Prostate gland (tissue), 2 donors: ENCODE data around the gene TSPAN15. TPM values are rescaled to one million over a fixed set of nuclear protein-coding genes. Genes with fewer than 3 reads are reported as not detected.

ENCODE experiments used
- DNase-seq: peaks from one replicate; pipeline ENCODE4 v3.0.0-alpha.2; 2019; ENCODE audit warnings: low spot score
- H3K27ac ChIP-seq, 2 donors: fragments of 200-600 bp; sonication (generic); 2 replicates each; pipeline ENCODE4 v1.5.1; 2017 to 2019
- H3K27me3 ChIP-seq: fragments of 200-600 bp; sonication (generic); replicated peaks from 2 replicates; pipeline ENCODE4 v1.5.1; 2019; ENCODE audit not compliant: insufficient read depth
- H3K36me3 ChIP-seq, 2 donors: fragments of 200-600 bp; sonication (generic); 1 replicate in 1 of 2; 2 replicates in 1 of 2; pipeline versions ENCODE4 v1.5.1 to v1.8.1; 2017 to 2019
- H3K4me1 ChIP-seq: fragments of 200-600 bp; sonication (generic); replicated peaks from 2 replicates; pipeline ENCODE4 v1.5.1; 2019
- H3K4me3 ChIP-seq, 2 donors: fragments of 200-600 bp; sonication (generic); 2 replicates each; pipeline ENCODE4 v1.5.1; 2017 to 2019
- H3K9me3 ChIP-seq: fragments of 200-600 bp; sonication (generic); 2 replicates; pipeline ENCODE4 v1.5.1; 2017
- POLR2A ChIP-seq: fragments of 450-650 bp; IDR thresholded peaks from one replicate; pipeline ENCODE4 v1.6.1; 2016; ENCODE audit warnings: antibody characterized with exemption, mild to moderate bottlenecking
- POLR2AphosphoS5 ChIP-seq: sonication (generic); formaldehyde crosslinking; IDR thresholded peaks from one replicate; pipeline ENCODE4 v1.6.1; 2017; ENCODE audit warnings: antibody characterized with exemption
- WGBS: methylation state at CpG from one replicate; pipeline ENCODE4 v1.1.5; 2018; 5-methylcytosine and 5-hydroxymethylcytosine counted together
- intact Hi-C: fragments of 100-400 bp; cut with DNase I; formaldehyde crosslinking; loops from one replicate; pipeline ENCODE4 v1.14.2; 2022
- total RNA-seq, 2 donors: library from RNA; depleted of rRNA; stranded (reverse); fragments of >200 nt; gene quantifications; one replicate each; pipeline ENCODE4 v1.1.0, GENCODE V29; 2016
- TF ChIP-seq, protein P1 (sequence below), 4 experiments: fragments of 200-600 bp in 2 of 4; fragments of 450-650 bp in 2 of 4; sonication (generic) in 2 of 4; IDR thresholded peaks; 1 replicate in 3 of 4; 2 replicates in 1 of 4; pipeline ENCODE4 v1.5.1; 2016 to 2019; ENCODE audit warnings: antibody characterized with exemption in 4 of 4, mild to moderate bottlenecking in 2 of 4, moderate library complexity in 2 of 4

The TSPAN15 gene
- total RNA-seq, 2 donors from 2014 or later, result 78.8 to 85.3 TPM

DNA sequence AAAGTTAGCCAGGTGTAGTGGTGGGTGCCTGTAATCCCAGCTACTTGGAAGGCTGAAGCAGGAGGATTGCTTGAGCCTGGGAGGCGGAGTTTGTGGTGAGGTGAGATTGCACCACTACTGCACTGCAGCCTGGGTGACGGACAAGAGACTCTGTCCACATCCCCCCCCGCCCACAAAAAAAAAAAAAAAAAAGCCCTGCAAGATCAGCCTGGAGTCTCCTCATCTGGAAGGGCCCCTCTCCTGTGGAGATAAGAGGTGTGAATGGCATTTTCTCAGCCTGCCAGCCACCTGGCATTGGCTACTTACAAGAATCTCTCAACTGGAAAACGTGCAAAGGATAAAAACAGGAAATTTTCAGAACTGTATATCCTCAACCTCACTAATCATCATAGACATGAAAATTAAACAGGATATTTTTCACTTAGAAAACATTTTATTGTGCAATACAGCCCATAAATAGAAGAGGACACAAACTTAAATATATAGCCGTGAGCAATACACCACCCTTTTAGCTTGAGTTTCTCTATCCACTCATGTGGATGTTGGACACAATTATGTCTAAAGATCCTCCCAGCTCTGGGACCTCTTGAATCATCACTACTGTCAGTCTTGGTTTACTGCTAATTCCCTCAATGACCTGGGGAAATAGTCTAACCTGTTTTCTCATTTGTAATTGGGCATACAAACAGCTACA, 11.3 kb upstream of the TSPAN15 start:
- H3K4me1 ChIP-seq, result no peaks in the 10 kb centered on the region
- H3K27ac ChIP-seq, result no peak overlapping the region
- TF ChIP-seq POLR2A, result no peak
- TF ChIP-seq POLR2AphosphoS5, result no peak
- TF ChIP-seq, protein P1, sequence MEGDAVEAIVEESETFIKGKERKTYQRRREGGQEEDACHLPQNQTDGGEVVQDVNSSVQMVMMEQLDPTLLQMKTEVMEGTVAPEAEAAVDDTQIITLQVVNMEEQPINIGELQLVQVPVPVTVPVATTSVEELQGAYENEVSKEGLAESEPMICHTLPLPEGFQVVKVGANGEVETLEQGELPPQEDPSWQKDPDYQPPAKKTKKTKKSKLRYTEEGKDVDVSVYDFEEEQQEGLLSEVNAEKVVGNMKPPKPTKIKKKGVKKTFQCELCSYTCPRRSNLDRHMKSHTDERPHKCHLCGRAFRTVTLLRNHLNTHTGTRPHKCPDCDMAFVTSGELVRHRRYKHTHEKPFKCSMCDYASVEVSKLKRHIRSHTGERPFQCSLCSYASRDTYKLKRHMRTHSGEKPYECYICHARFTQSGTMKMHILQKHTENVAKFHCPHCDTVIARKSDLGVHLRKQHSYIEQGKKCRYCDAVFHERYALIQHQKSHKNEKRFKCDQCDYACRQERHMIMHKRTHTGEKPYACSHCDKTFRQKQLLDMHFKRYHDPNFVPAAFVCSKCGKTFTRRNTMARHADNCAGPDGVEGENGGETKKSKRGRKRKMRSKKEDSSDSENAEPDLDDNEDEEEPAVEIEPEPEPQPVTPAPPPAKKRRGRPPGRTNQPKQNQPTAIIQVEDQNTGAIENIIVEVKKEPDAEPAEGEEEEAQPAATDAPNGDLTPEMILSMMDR (IDR thresholded peaks at IDR 0.05), result no peak
- intact Hi-C loops, result no loop called here
- no peaks in the 10 kb centered on the region for H3K9me3 ChIP-seq
- WGBS, result 44% methylated on average over 5 of the region's 5 CpGs
- no peaks in the 10 kb centered on the region for H3K36me3 ChIP-seq
- peak; percentile 30 for DNase-seq
- no peaks in the 10 kb centered on the region for H3K27me3 ChIP-seq
- no peak overlapping the region for H3K4me3 ChIP-seq

DNA sequence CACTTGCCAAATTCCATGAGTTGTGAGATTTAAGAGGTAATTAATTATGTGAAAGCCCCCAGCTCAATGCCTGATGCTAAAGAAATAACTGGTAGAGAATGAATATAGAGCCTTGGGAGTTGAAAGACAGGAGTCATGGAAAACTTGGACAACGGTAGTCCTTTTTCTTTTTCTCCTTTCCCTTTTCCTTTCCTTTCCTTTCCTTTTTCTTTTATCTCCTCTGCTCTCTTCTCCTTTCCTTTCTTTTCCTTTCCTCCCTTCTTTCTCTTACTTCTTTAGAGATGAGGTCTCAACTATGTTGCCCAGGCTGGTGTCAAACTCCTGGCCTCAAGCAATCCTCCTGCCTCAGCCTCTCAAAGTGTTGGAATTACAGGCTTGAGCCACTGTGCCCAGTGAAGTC, 7.9 kb upstream of the TSPAN15 start:
- 85% methylated on average over 1 of the region's 1 CpG for WGBS
- DNase-seq, result no peak
- H3K4me3 ChIP-seq, result no peak overlapping the region
- no peaks in the 10 kb centered on the region for H3K27me3 ChIP-seq
- no peaks in the 10 kb centered on the region for H3K9me3 ChIP-seq
- H3K27ac ChIP-seq, result no peak overlapping the region
- no peak for TF ChIP-seq POLR2A
- no peak for TF ChIP-seq POLR2AphosphoS5
- TF ChIP-seq, protein P1 (IDR thresholded peaks at IDR 0.05), result no peak
- H3K4me1 ChIP-seq, result no peaks in the 10 kb centered on the region
- no peaks in the 10 kb centered on the region for H3K36me3 ChIP-seq
- intact Hi-C loops, result no loop called here

DNA sequence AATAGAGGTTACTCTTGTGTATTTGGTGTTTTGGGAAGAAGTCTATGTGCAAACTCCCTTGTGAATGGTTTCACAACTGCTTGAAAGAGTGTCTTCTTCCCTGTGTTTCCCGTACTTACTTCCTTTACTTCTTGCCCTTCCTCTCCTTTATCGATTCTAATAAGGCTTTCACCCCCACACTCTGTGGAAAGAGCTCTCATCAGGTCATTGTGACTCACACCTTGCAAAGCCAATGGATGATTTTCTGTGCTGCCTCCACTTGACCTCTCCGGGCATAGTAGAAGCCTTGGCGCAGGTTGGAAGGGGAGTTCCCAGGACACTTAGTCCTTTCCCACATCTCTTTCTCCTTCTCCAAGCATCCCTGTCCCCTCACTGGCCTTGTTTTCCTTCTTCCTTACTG, 6.2 kb upstream of the TSPAN15 start:
- no peak for DNase-seq
- TF ChIP-seq POLR2A, result no peak
- TF ChIP-seq, protein P1 (IDR thresholded peaks at IDR 0.05), result no peak
- no peak for TF ChIP-seq POLR2AphosphoS5
- intact Hi-C loops, result no loop called here
- no peaks in the 10 kb centered on the region for H3K9me3 ChIP-seq
- no peaks in the 10 kb centered on the region for H3K27me3 ChIP-seq
- no peaks in the 10 kb centered on the region for H3K4me1 ChIP-seq
- H3K4me3 ChIP-seq, result no peak overlapping the region
- H3K36me3 ChIP-seq, result no peaks in the 10 kb centered on the region
- WGBS, result 92% methylated on average over 4 of the region's 4 CpGs
- H3K27ac ChIP-seq, result no peak overlapping the region

DNA sequence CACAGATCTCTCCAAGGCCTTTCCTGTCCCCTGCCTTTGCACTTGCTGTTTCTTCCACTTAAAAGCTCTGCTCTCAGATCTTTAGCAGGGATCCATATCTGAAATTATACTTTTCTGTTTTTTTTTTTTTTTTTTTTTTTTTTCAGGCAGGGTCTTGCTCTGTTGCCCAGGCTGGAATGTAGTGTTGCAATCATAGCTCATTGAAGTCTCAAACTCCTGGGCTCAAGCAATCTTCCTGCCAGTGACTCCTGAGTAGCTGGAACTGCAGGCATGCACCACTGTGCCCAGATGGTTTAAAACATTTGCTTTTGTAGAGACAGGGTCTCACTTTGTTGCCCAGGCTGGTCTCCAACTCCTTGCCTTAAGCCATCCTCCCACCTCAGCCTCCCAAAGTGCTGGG, 5.0 kb upstream of the TSPAN15 start:
- Histone ChIP-seq H3K27ac (peak overlapping the region; percentile 8 to 38), H3K4me3 (no peak overlapping the region), H3K4me1 (no peaks in the 10 kb centered on the region), H3K9me3 (no peaks in the 10 kb centered on the region), H3K27me3 (no peaks in the 10 kb centered on the region), H3K36me3 (no peaks in the 10 kb centered on the region)
- intact Hi-C loops, result no loop called here
- no peak for DNase-seq
- no peak for TF ChIP-seq POLR2AphosphoS5
- TF ChIP-seq, protein P1 (IDR thresholded peaks at IDR 0.05), result no peak
- TF ChIP-seq POLR2A, result no peak

DNA sequence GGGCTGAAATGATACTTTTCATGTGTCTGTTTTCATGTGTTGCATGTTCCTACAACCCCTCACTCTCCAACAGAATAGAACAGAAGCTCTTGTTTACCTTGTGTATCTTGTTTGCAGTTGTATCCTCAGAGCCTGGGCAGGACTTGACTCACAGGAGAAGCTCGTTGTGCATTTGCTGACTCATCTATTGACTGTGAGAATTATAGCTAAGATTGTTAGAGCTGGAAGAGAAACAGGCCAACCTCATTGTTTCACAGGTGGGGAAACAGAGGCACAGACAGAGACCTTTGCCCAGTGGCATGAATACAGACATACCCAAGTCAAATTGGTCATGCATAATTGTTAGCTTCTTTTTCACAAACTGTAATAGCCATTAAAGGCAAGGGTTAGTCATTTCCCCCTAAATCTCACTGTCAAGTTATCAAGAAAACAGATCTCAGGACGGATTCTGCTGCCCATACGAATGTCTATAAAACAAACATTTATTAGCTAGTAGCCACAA, 4.6 kb upstream of the TSPAN15 start:
- peak; percentile 86 for TF ChIP-seq POLR2AphosphoS5
- TF ChIP-seq, protein P1 (IDR thresholded peaks at IDR 0.05), result no peak
- 9% methylated on average over 3 of the region's 3 CpGs for WGBS
- no peaks in the 10 kb centered on the region for H3K27me3 ChIP-seq

More for the DNA sequence above, 4.6 kb upstream of the TSPAN15 start:
- H3K36me3 ChIP-seq, result no peaks in the 10 kb centered on the region
- no peak overlapping the region for H3K4me3 ChIP-seq
- peak; percentile 64 for DNase-seq
- H3K9me3 ChIP-seq, result no peaks in the 10 kb centered on the region
- intact Hi-C loops, result no loop called here
- peak overlapping the region; percentile 8 to 67 for H3K27ac ChIP-seq
- H3K4me1 ChIP-seq, result no peaks in the 10 kb centered on the region
